H1 (cell line): ENCODE results near the gene PGAM5.

Experiments
- ATF2 ChIP-seq: IDR thresholded peaks from 2 replicates; pipeline ENCODE4 v1.6.1; 2012; ENCODE audit warnings: low read length, inconsistent platforms
- CTCF ChIP-seq, 3 experiments: IDR thresholded peaks; 1 replicate in 2 of 3; 2 replicates in 1 of 3; pipeline versions ENCODE4 v1.5.1 to v1.6.1; 2011; ENCODE audit warnings: low read length in 3 of 3, mild to moderate bottlenecking in 3 of 3, inconsistent platforms in 2 of 3, low read depth in 1 of 3, moderate library complexity in 1 of 3; ENCODE audit not compliant: insufficient read depth in 1 of 3; ENCODE audit errors: control extremely low read depth in 1 of 3
- POLR2A ChIP-seq, 2 experiments: IDR thresholded peaks; 1 replicate in 1 of 2; 2 replicates in 1 of 2; pipeline ENCODE4 v1.6.1; 2011; ENCODE audit warnings: low read depth in 2 of 2, low read length in 2 of 2, mild to moderate bottlenecking in 2 of 2; ENCODE audit errors: control extremely low read depth in 1 of 2
- POLR2AphosphoS5 ChIP-seq: IDR thresholded peaks from 2 replicates; pipeline ENCODE4 v1.6.1; 2011; ENCODE audit warnings: low read depth, low read length
- POU5F1 ChIP-seq: IDR thresholded peaks from 2 replicates; pipeline ENCODE4 v1.6.1; 2011; ENCODE audit warnings: low read depth, mild to moderate bottlenecking, low read length, moderate library complexity
- RAD21 ChIP-seq, 2 experiments: IDR thresholded peaks in 1 of 2; conservative IDR thresholded peaks in 1 of 2; 2 replicates each; pipeline ENCODE4 v1.6.1; 2011; ENCODE audit warnings: low read depth in 2 of 2, low read length in 2 of 2, improper control_type of control experiment in 1 of 2, inconsistent platforms in 1 of 2, mild to moderate bottlenecking in 1 of 2, moderate library complexity in 1 of 2
- SAP30 ChIP-seq: fragments of 300-600 bp; sonication (generic); IDR thresholded peaks from 2 replicates; pipeline ENCODE4 v1.7.1; 2012; ENCODE audit warnings: low read length, moderate library complexity, mild to moderate bottlenecking, inconsistent platforms; ENCODE audit not compliant: insufficient read depth, insufficient replicate concordance
- TAF1 ChIP-seq: IDR thresholded peaks from 2 replicates; pipeline ENCODE4 v1.6.1; 2011; ENCODE audit warnings: mild to moderate bottlenecking, low read depth, low read length
- YY1 ChIP-seq: IDR thresholded peaks from 2 replicates; pipeline ENCODE4 v1.6.1; 2011; ENCODE audit warnings: low read depth, mild to moderate bottlenecking, low read length

- TF ChIP-seq RAD21 (IDR thresholded peaks at IDR 0.05 in 1 of 2, conservative IDR thresholded peaks at IDR 0.05 in 1 of 2; ENCODE audit: low read depth in 2 of 2, low read length in 2 of 2) (peak in 1 of 2 experiments; percentile 17; a peak in 1 of 4 replicates), ATF2 (no peak), CTCF (IDR thresholded peaks at IDR 0.05; ENCODE audit: control extremely low read depth in 1 of 3, insufficient read depth in 1 of 3, low read depth in 1 of 3, low read length in 3 of 3) (peak in 2 of 3 experiments; percentile 28 to 40; a peak in 2 of 4 replicates), POU5F1 (no peak), TAF1 (no peak), YY1 (no peak), SAP30 (no peak), POLR2AphosphoS5 (no peak), POLR2A (IDR thresholded peaks at IDR 0.05; ENCODE audit: control extremely low read depth in 1 of 2, low read depth in 2 of 2, low read length in 2 of 2) (no peak)
Measured at GRCh38 chr12:132702640-132703039, 8.0 kb upstream of the PGAM5 start.
